ENCODE data around the gene SORCS2. TPM values are rescaled to one million over a fixed set of nuclear protein-coding genes. Genes with fewer than 3 reads are reported as not detected.

The SORCS2 gene
- polyA plus RNA-seq, 1 donor (not counting 4 experiments of a cell fraction or from before 2014, with no cell fraction given) = 0.09 TPM

DNA sequence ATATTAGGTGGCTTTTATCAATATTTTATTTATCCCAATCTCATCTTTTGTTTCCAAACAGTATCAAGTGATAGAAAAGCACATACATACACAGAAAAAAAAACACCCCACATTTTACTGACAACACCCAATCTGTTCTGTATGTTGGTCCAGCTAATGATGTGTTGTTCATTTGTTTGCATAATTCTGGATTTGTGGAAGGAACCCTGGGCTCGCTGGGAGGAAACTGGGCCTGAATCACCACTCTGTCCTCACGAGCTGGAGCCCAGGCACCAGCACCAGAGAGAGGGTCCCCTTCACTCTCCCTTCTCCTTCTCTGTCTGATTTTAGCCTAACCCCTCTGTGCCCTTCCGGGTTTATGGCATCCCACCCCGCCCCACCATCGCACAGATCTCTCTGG lies 162.6 kb downstream of the SORCS2 start:
- no peak overlapping the region for H3K4me3 ChIP-seq (ENCODE audit: control insufficient read depth in 2 of 3, extremely low read depth in 1 of 3, insufficient read depth in 2 of 3, low read depth in 1 of 3, low read length in 3 of 3)
- no peaks in the 10 kb centered on the region for H3K4me1 ChIP-seq (ENCODE audit: control insufficient read depth, extremely low read depth, insufficient read depth, low read length)
- H3K4me2 ChIP-seq (ENCODE audit: control insufficient read depth, extremely low read depth, insufficient read depth, low read depth, low read length) = no peak overlapping the region
- no peaks in the 10 kb centered on the region for H4K20me1 ChIP-seq (ENCODE audit: control insufficient read depth, extremely low read depth, insufficient read depth, low read length)
- H3K9ac ChIP-seq (ENCODE audit: control insufficient read depth, extremely low read depth, insufficient read depth, low read length) = no peak overlapping the region
- H3K79me2 ChIP-seq (ENCODE audit: control insufficient read depth, insufficient read depth, low read length) = no peaks in the 10 kb centered on the region
- peaks cover 9% of the 10 kb centered on the region for H3K27me3 ChIP-seq (ENCODE audit: control insufficient read depth, extremely low read depth, insufficient read depth, low read length)
- H3K9me3 ChIP-seq (ENCODE audit: control insufficient read depth, low read depth, low read length) = no peaks in the 10 kb centered on the region
- DNase-seq (ENCODE audit: low read depth, low spot score) (no peak), FAIRE-seq (no peak)
- TF ChIP-seq EZH2 (IDR thresholded peaks at IDR 0.05; ENCODE audit: low read length) = no peak
- TF ChIP-seq CTCF (optimal IDR thresholded peaks at IDR 0.05 in 1 of 3, IDR thresholded peaks at IDR 0.05 in 1 of 3, conservative IDR thresholded peaks at IDR 0.05 in 1 of 3; ENCODE audit: extremely low read depth in 1 of 3, insufficient read depth in 2 of 3, low read length in 3 of 3) = no peak
- no peaks in the 10 kb centered on the region for H3K9me1 ChIP-seq (ENCODE audit: control insufficient read depth, extremely low read depth, insufficient read depth, low read length)
- no peak overlapping the region for H3K27ac ChIP-seq (ENCODE audit: control insufficient read depth, insufficient read depth, low read length)
- dilution Hi-C loops (cut with MboI; ENCODE audit: extremely low pct_ligation_motif_present, low sequenced_read_pairs) = no loop called here
- H3K36me3 ChIP-seq (ENCODE audit: control insufficient read depth in 2 of 2, extremely low read depth in 1 of 2, insufficient read depth in 2 of 2, low read length in 2 of 2) = no peaks in the 10 kb centered on the region
- no peak overlapping the region for H2AFZ ChIP-seq (ENCODE audit: control insufficient read depth, low read length)

GRCh38 chr4:7355795-7356194 lies 163.5 kb downstream of the SORCS2 start:
- H3K9me3 ChIP-seq (ENCODE audit: control insufficient read depth, low read depth, low read length) = no peaks in the 10 kb centered on the region
- no peak overlapping the region for H3K9ac ChIP-seq (ENCODE audit: control insufficient read depth, extremely low read depth, insufficient read depth, low read length)
- no peak overlapping the region for H3K27ac ChIP-seq (ENCODE audit: control insufficient read depth, insufficient read depth, low read length)
- no peaks in the 10 kb centered on the region for H3K4me1 ChIP-seq (ENCODE audit: control insufficient read depth, extremely low read depth, insufficient read depth, low read length)
- no peak overlapping the region for H2AFZ ChIP-seq (ENCODE audit: control insufficient read depth, low read length)
- FAIRE-seq = no peak
- DNase-seq (ENCODE audit: low read depth, low spot score) = no peak
- no peaks in the 10 kb centered on the region for H4K20me1 ChIP-seq (ENCODE audit: control insufficient read depth, extremely low read depth, insufficient read depth, low read length)
- H3K27me3 ChIP-seq (ENCODE audit: control insufficient read depth, extremely low read depth, insufficient read depth, low read length) = peaks cover 9% of the 10 kb centered on the region
- H3K9me1 ChIP-seq (ENCODE audit: control insufficient read depth, extremely low read depth, insufficient read depth, low read length) = no peaks in the 10 kb centered on the region
- no peaks in the 10 kb centered on the region for H3K79me2 ChIP-seq (ENCODE audit: control insufficient read depth, insufficient read depth, low read length)
- H3K4me3 ChIP-seq (ENCODE audit: control insufficient read depth in 2 of 3, extremely low read depth in 1 of 3, insufficient read depth in 2 of 3, low read depth in 1 of 3, low read length in 3 of 3) = no peak overlapping the region
- no peaks in the 10 kb centered on the region for H3K36me3 ChIP-seq (ENCODE audit: control insufficient read depth in 2 of 2, extremely low read depth in 1 of 2, insufficient read depth in 2 of 2, low read length in 2 of 2)
- dilution Hi-C loops (cut with MboI; ENCODE audit: extremely low pct_ligation_motif_present, low sequenced_read_pairs) = no loop called here
- TF ChIP-seq CTCF (optimal IDR thresholded peaks at IDR 0.05 in 1 of 3, IDR thresholded peaks at IDR 0.05 in 1 of 3, conservative IDR thresholded peaks at IDR 0.05 in 1 of 3; ENCODE audit: extremely low read depth in 1 of 3, insufficient read depth in 2 of 3, low read length in 3 of 3) (no peak), EZH2 (IDR thresholded peaks at IDR 0.05; ENCODE audit: low read length) (no peak)
- H3K4me2 ChIP-seq (ENCODE audit: control insufficient read depth, extremely low read depth, insufficient read depth, low read depth, low read length) = no peak overlapping the region

Measured in keratinocyte (primary cell).